HEK293T (cell line): ENCODE data around the gene SCRN2.

Experiments used
- FOXA1 ChIP-seq: fragments of 450-650 bp; IDR thresholded peaks from 2 replicates; pipeline ENCODE4 v1.6.1; 2016; ENCODE audit warnings: mild to moderate bottlenecking
- SP1 ChIP-seq: fragments of 450-650 bp; IDR thresholded peaks from 2 replicates; pipeline ENCODE4 v1.6.1; 2017

DNA sequence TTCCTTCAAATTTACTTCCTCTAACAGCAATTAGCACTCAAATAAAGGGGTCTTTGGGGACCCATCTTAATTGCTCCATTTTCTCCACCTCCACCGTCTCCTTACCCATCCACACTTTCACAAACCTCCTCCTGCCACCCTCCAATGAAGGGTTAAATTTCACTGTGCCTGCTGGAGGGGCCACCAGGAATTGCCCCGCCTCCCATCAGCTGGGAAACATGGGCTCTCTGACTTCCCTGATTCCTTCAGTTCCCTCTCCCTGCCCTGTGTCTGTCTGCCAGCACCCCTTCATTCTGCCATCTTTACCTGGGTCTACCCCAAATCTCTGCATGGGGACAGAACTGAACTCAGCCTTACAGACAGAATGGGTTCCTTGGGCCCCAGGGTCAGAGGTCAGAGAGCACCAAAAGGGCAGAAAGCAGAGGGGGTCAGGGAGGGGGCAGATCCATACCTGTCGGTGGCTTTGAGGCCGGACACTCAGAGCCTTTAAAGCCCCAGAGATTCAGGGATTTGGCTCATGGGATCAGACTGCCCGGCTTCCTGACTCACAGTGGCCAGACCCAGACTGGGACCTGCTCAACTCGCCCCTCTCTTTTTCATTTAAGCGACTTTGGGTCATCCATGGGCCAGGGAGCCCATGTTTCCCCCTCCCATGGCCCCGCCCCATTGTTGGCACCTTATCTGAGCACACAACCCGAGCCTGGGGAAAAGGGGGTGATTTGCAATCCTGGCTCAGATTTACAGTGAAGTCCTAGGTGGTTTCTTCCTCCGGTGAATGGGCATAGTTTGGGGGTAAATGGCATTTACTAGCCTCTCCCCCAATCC lies 37.3 kb upstream of the SCRN2 start:
- TF ChIP-seq FOXA1 (no peak), SP1 (no peak)
